DOHH2 (cell line): ENCODE measurements around the gene CARMIL3.

Source experiments
- H3F3A ChIP-seq: fragments of 200-600 bp; sonication (generic), shearing (Covaris generic); 2 replicates; pipeline ENCODE4 v1.6.0; 2016; ENCODE audit warnings: antibody characterized with exemption, mild to moderate bottlenecking; ENCODE audit not compliant: control insufficient read depth, insufficient read depth
- H3K27ac ChIP-seq: fragments of 200-600 bp; sonication (generic); 2 replicates; pipeline ENCODE4 v1.5.1; 2014; ENCODE audit warnings: low read depth, mild to moderate bottlenecking, low read length, moderate library complexity
- H3K27me3 ChIP-seq: fragments of 200-600 bp; sonication (generic); 2 replicates; pipeline ENCODE4 v1.6.1; 2014; ENCODE audit warnings: mild to moderate bottlenecking, low read length, mixed read lengths; ENCODE audit not compliant: control insufficient read depth
- H3K36me3 ChIP-seq: fragments of 200-600 bp; sonication (generic); 2 replicates; pipeline ENCODE4 v1.6.1; 2014; ENCODE audit warnings: mild to moderate bottlenecking, low read length, moderate library complexity, mixed read lengths; ENCODE audit not compliant: control insufficient read depth
- H3K4me1 ChIP-seq: fragments of 200-600 bp; sonication (generic); 2 replicates; pipeline ENCODE4 v1.6.1; 2014; ENCODE audit warnings: mild to moderate bottlenecking, low read length, mixed read lengths; ENCODE audit not compliant: control insufficient read depth
- H3K4me2 ChIP-seq: fragments of 200-600 bp; sonication (generic); 2 replicates; pipeline ENCODE4 v1.6.0; 2014; ENCODE audit warnings: mild to moderate bottlenecking, low read length, moderate library complexity
- H3K4me3 ChIP-seq: fragments of 200-600 bp; sonication (generic); 2 replicates; pipeline ENCODE4 v1.5.1; 2014; ENCODE audit warnings: mild to moderate bottlenecking, low read length, mixed read lengths
- H3K79me2 ChIP-seq: fragments of 200-600 bp; sonication (generic); 2 replicates; pipeline ENCODE4 v1.6.1; 2014; ENCODE audit warnings: mild to moderate bottlenecking, low read length, mixed read lengths; ENCODE audit not compliant: control insufficient read depth
- H3K9me2 ChIP-seq: fragments of 200-600 bp; sonication (generic); replicated peaks from 2 replicates; pipeline ENCODE4 v1.6.1; 2014; ENCODE audit warnings: mild to moderate bottlenecking, low read length, mixed read lengths; ENCODE audit not compliant: control insufficient read depth
- H3K9me3 ChIP-seq: fragments of 200-600 bp; sonication (generic); 2 replicates; pipeline ENCODE4 v1.6.1; 2014; ENCODE audit warnings: antibody characterized with exemption, low read length, mixed read lengths; ENCODE audit not compliant: control insufficient read depth, insufficient read depth
- H4K20me1 ChIP-seq: fragments of 200-600 bp; sonication (generic); 2 replicates; pipeline ENCODE4 v1.6.0; 2014; ENCODE audit warnings: low read depth, mild to moderate bottlenecking, antibody characterized with exemption, low read length, moderate library complexity; ENCODE audit not compliant: control insufficient read depth, insufficient read depth
- EZH2phosphoT487 ChIP-seq: fragments of 200-600 bp; sonication (generic); IDR thresholded peaks from 2 replicates; pipeline ENCODE4 v1.6.1; 2017; ENCODE audit warnings: borderline replicate concordance, mild to moderate bottlenecking, antibody characterized with exemption, low read length, moderate library complexity, mixed read lengths
- TF ChIP-seq, protein P1 (sequence below): fragments of 200-600 bp; sonication (generic); IDR thresholded peaks from one replicate; pipeline ENCODE4 v1.5.1; 2014; ENCODE audit warnings: antibody characterized with exemption, mild to moderate bottlenecking, low read depth, low read length; ENCODE audit not compliant: poor library complexity, severe bottlenecking

The CARMIL3 gene

GRCh38 chr14:24077086-24077485 is 25.3 kb downstream of the CARMIL3 start:
- H4K20me1 ChIP-seq = no peaks in the 10 kb centered on the region
- no peaks in the 10 kb centered on the region for H3K9me2 ChIP-seq
- H3K4me2 ChIP-seq = no peak overlapping the region
- no peaks in the 10 kb centered on the region for H3K36me3 ChIP-seq
- no peak overlapping the region for H3K4me3 ChIP-seq
- H3F3A ChIP-seq = no peaks in the 10 kb centered on the region
- H3K27me3 ChIP-seq = no peaks in the 10 kb centered on the region
- H3K4me1 ChIP-seq = peaks cover 31% of the 10 kb centered on the region
- no peak overlapping the region for H3K27ac ChIP-seq
- no peak for TF ChIP-seq EZH2phosphoT487
- TF ChIP-seq, protein P1, sequence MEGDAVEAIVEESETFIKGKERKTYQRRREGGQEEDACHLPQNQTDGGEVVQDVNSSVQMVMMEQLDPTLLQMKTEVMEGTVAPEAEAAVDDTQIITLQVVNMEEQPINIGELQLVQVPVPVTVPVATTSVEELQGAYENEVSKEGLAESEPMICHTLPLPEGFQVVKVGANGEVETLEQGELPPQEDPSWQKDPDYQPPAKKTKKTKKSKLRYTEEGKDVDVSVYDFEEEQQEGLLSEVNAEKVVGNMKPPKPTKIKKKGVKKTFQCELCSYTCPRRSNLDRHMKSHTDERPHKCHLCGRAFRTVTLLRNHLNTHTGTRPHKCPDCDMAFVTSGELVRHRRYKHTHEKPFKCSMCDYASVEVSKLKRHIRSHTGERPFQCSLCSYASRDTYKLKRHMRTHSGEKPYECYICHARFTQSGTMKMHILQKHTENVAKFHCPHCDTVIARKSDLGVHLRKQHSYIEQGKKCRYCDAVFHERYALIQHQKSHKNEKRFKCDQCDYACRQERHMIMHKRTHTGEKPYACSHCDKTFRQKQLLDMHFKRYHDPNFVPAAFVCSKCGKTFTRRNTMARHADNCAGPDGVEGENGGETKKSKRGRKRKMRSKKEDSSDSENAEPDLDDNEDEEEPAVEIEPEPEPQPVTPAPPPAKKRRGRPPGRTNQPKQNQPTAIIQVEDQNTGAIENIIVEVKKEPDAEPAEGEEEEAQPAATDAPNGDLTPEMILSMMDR = no peak
- no peaks in the 10 kb centered on the region for H3K9me3 ChIP-seq
- H3K79me2 ChIP-seq = no peaks in the 10 kb centered on the region

- no peaks in the 10 kb centered on the region for H3K27me3 ChIP-seq
- no peaks in the 10 kb centered on the region for H3K9me2 ChIP-seq
- no peak overlapping the region for H3K27ac ChIP-seq
- H3K36me3 ChIP-seq = no peaks in the 10 kb centered on the region
- no peak overlapping the region for H3K4me3 ChIP-seq
- H4K20me1 ChIP-seq = no peaks in the 10 kb centered on the region
- H3F3A ChIP-seq = no peaks in the 10 kb centered on the region
- TF ChIP-seq EZH2phosphoT487 = no peak
- TF ChIP-seq, protein P1 = no peak
- peaks cover 31% of the 10 kb centered on the region for H3K4me1 ChIP-seq
- H3K4me2 ChIP-seq = no peak overlapping the region
- no peaks in the 10 kb centered on the region for H3K9me3 ChIP-seq
- H3K79me2 ChIP-seq = no peaks in the 10 kb centered on the region
Measured at GRCh38 chr14:24078146-24078545, 26.3 kb downstream of the CARMIL3 start.

DNA sequence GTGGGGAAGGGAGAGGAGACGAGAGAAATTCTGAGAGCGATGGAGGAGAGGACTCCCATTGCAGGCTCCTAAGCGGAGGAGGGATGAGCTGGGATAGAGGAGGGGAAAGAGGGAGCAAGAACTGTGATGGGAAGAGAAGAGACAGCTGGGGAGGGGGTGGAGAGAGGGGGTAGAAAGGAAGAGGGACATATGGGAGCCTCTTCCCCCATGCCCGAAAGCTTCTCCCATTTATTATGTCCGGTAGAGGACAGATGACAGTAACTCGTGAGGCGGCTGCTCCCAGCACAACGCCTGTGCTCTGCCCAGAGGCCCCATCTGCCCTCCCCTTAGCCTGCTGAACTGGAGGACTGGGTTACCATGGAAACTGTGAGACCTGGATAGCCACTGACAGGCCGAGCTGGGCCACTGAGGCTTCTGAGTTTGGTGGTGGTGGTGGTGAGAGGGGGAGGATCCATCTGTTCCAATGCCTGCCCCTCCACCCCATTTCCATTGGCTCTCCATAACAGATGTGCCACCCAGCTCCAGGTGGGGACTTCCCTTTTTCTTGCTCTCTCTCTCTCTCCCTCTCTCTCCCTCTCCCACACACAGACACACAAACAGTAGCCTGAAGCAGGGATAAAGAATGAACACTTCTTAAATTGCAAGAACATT is 27.8 kb downstream of the CARMIL3 start:
- Histone ChIP-seq H3K4me1 (peaks cover 31% of the 10 kb centered on the region), H3K27me3 (no peaks in the 10 kb centered on the region), H3F3A (no peaks in the 10 kb centered on the region), H3K36me3 (no peaks in the 10 kb centered on the region), H4K20me1 (no peaks in the 10 kb centered on the region), H3K4me2 (no peak overlapping the region), H3K27ac (no peak overlapping the region), H3K9me3 (no peaks in the 10 kb centered on the region), H3K4me3 (no peak overlapping the region), H3K79me2 (no peaks in the 10 kb centered on the region), H3K9me2 (no peaks in the 10 kb centered on the region)
- TF ChIP-seq EZH2phosphoT487 = no peak

GRCh38 chr14:24080142-24080530 is 28.3 kb downstream of the CARMIL3 start:
- no peaks in the 10 kb centered on the region for H3K79me2 ChIP-seq
- no peaks in the 10 kb centered on the region for H4K20me1 ChIP-seq
- TF ChIP-seq, protein P1 = no peak
- TF ChIP-seq EZH2phosphoT487 = no peak
- no peak overlapping the region for H3K27ac ChIP-seq
- no peaks in the 10 kb centered on the region for H3F3A ChIP-seq
- H3K9me2 ChIP-seq = no peaks in the 10 kb centered on the region
- no peaks in the 10 kb centered on the region for H3K9me3 ChIP-seq
- H3K4me3 ChIP-seq = peak overlapping the region; percentile 75; the same call in 1 of the 2 replicates
- H3K36me3 ChIP-seq = no peaks in the 10 kb centered on the region
- no peaks in the 10 kb centered on the region for H3K27me3 ChIP-seq
- H3K4me2 ChIP-seq = peak overlapping the region; percentile 68
- H3K4me1 ChIP-seq = peaks cover 29% of the 10 kb centered on the region
